GM19240 (cell line): ENCODE data around the gene C2CD4D.

Source experiments
- DNase-seq: peaks from one replicate; pipeline ENCODE4 v3.0.0; 2011; ENCODE audit warnings: low spot score; ENCODE audit not compliant: insufficient read length

C2CD4D gene

GRCh38 chr1:151834239-151834638 is 5.4 kb downstream of the C2CD4D start:
- DNase-seq = no peak

GRCh38 chr1:151833172-151833900 is 6.3 kb downstream of the C2CD4D start:
- no peak for DNase-seq

- DNase-seq = no peak
These were observed 7.2 kb downstream of the C2CD4D start for GRCh38 chr1:151832318-151832980.

- DNase-seq = no peak
These were observed 8.0 kb downstream of the C2CD4D start, which contains the start of gene RORC for GRCh38 chr1:151831605-151832004. RORC (minus strand) TSS chr1:151831802; CDS start chr1:151831764, 38 bp downstream.

GRCh38 chr1:151831256-151831591 is 8.4 kb downstream of the C2CD4D start:
- no peak for DNase-seq

GRCh38 chr1:151830055-151830454 is 9.6 kb downstream of the C2CD4D start:
- no peak for DNase-seq

- no peak for DNase-seq
These were observed 10.1 kb downstream of the C2CD4D start for GRCh38 chr1:151829352-151830046.

GRCh38 chr1:151828921-151829320 is 10.7 kb downstream of the C2CD4D start:
- DNase-seq = no peak

GRCh38 chr1:151827853-151828252 is 11.8 kb downstream of the C2CD4D start:
- no peak for DNase-seq

- DNase-seq = no peak
These were observed 13.6 kb downstream of the C2CD4D start for GRCh38 chr1:151825751-151826660.

GRCh38 chr1:151825204-151825603 is 14.4 kb downstream of the C2CD4D start:
- DNase-seq = no peak

- DNase-seq = no peak
These were observed 16.4 kb downstream of the C2CD4D start for GRCh38 chr1:151823175-151823574.

GRCh38 chr1:151822404-151822803 is 17.2 kb downstream of the C2CD4D start:
- no peak for DNase-seq

GRCh38 chr1:151820940-151821339 is 18.7 kb downstream of the C2CD4D start:
- no peak for DNase-seq

GRCh38 chr1:151819976-151820623 is 19.5 kb downstream of the C2CD4D start:
- DNase-seq = no peak

GRCh38 chr1:151819227-151819835 is 20.3 kb downstream of the C2CD4D start:
- no peak for DNase-seq

- DNase-seq = no peak
These were observed 22.3 kb downstream of the C2CD4D start for GRCh38 chr1:151817353-151817730.

GRCh38 chr1:151816548-151817352 is 22.9 kb downstream of the C2CD4D start:
- DNase-seq = no peak

GRCh38 chr1:151815716-151816327 is 23.8 kb downstream of the C2CD4D start:
- DNase-seq = no peak
